Measurements from ENCODE around the gene SGPL1.

Gene SGPL1

GRCh38 chr10:70925377-70926225 is 109.9 kb downstream of the SGPL1 start:
- 0 out of 2 replicates have a peak, but pooled peaks cover 3% of the 10 kb centered on the region for H3K27me3 ChIP-seq (ENCODE audit: insufficient read depth, low read length)
- H3K36me3 ChIP-seq (ENCODE audit: insufficient read depth, low read depth, low read length): no peaks in the 10 kb centered on the region

GRCh38 chr10:70926226-70927000 is 110.7 kb downstream of the SGPL1 start:
- no peak overlapping the region for H3K27ac ChIP-seq (ENCODE audit: low read length)
- H3K4me3 ChIP-seq (ENCODE audit: low read length): no peak overlapping the region
- H3K9ac ChIP-seq (ENCODE audit: low read depth, low read length): no peak overlapping the region
- H3K36me3 ChIP-seq (ENCODE audit: insufficient read depth, low read depth, low read length): no peaks in the 10 kb centered on the region
- no peaks in the 10 kb centered on the region for H3K4me1 ChIP-seq (ENCODE audit: insufficient read depth, low read length)
- H3K27me3 ChIP-seq (ENCODE audit: insufficient read depth, low read length): 0 out of 2 replicates have a peak, but pooled peaks cover 3% of the 10 kb centered on the region
- H3K9me3 ChIP-seq (ENCODE audit: insufficient read depth, low read depth, low read length): no peaks in the 10 kb centered on the region

More at GRCh38 chr10:70925377-70926225, 109.9 kb downstream of the SGPL1 start:
- H3K9me3 ChIP-seq (ENCODE audit: insufficient read depth, low read depth, low read length): no peaks in the 10 kb centered on the region
- no peaks in the 10 kb centered on the region for H3K4me1 ChIP-seq (ENCODE audit: insufficient read depth, low read length)
- no peak overlapping the region for H3K4me3 ChIP-seq (ENCODE audit: low read length)
- no peak overlapping the region for H3K27ac ChIP-seq (ENCODE audit: low read length)
- no peak overlapping the region for H3K9ac ChIP-seq (ENCODE audit: low read depth, low read length)

DNA sequence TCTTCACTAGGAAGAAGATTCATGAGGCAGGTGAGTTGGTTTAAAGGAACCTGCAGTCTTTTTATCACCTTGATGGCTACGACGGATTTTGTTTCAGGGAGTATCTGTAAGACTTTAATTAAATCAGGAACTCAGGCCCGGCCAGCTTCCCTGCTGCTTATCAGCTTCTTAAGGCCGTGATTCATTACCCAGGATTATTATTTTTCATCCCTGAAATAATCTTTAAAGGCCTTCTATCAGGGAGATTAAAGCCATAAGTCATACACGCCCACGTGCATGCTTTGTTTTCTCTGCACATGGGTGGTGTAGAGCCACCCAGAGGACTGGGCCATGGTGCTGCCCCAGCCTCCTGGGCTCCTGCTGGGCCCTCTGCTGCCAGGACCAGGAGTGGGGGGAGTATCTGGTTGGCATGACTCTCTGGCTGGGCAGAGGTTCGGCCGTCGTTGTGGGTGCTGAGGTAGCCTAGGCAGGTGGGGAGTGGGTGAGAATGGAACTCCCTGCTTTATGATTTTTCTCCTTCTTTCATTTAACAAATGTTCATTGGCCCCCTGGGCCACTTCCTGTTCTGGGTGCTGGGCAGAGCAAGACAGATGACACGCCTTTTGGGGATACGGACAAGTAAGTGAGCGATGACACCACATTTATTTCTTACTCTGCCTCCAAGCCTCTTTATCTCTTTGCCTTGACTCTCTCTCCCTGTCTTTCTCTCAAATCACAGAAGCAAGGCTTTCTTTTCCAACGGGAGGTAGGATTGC is 111.6 kb downstream of the SGPL1 start:
- H3K27ac ChIP-seq (ENCODE audit: low read length): no peak overlapping the region
- H3K27me3 ChIP-seq (ENCODE audit: insufficient read depth, low read length): 0 out of 2 replicates have a peak, but pooled peaks cover 3% of the 10 kb centered on the region
- no peaks in the 10 kb centered on the region for H3K9me3 ChIP-seq (ENCODE audit: insufficient read depth, low read depth, low read length)
- H3K9ac ChIP-seq (ENCODE audit: low read depth, low read length): no peak overlapping the region
- no peak overlapping the region for H3K4me3 ChIP-seq (ENCODE audit: low read length)
- H3K4me1 ChIP-seq (ENCODE audit: insufficient read depth, low read length): no peaks in the 10 kb centered on the region
- H3K36me3 ChIP-seq (ENCODE audit: insufficient read depth, low read depth, low read length): no peaks in the 10 kb centered on the region

DNA sequence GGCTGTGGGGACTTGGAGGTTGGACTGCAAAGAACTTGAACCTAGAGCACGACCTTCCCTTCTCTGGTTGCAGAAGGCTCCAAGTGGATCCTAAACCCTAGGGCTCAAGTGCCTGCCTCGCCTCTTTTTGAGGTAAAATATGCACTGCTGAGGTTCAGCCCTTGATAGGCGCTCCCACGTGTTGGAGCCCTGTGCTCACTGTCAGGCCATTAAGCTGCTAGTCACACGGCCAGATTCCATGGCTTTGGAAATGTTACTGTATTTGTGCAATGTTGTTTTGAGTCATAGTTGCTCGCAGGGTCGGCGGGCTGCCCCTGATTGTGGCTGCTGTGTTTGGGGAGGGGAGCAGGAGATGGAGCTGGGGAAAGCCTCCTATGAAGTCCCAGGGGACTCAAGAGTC is 112.4 kb downstream of the SGPL1 start:
- Histone ChIP-seq H3K4me3 (ENCODE audit: low read length) (no peak overlapping the region), H3K9ac (ENCODE audit: low read depth, low read length) (no peak overlapping the region), H3K4me1 (ENCODE audit: insufficient read depth, low read length) (no peaks in the 10 kb centered on the region), H3K27ac (ENCODE audit: low read length) (no peak overlapping the region), H3K36me3 (ENCODE audit: insufficient read depth, low read depth, low read length) (no peaks in the 10 kb centered on the region), H3K27me3 (ENCODE audit: insufficient read depth, low read length) (0 out of 2 replicates have a peak, but pooled peaks cover 3% of the 10 kb centered on the region), H3K9me3 (ENCODE audit: insufficient read depth, low read depth, low read length) (no peaks in the 10 kb centered on the region)

- Histone ChIP-seq H3K27ac (ENCODE audit: low read length) (no peak overlapping the region), H3K27me3 (ENCODE audit: insufficient read depth, low read length) (0 out of 2 replicates have a peak, but pooled peaks cover under 1% of the 10 kb centered on the region), H3K9ac (ENCODE audit: low read depth, low read length) (no peak overlapping the region), H3K9me3 (ENCODE audit: insufficient read depth, low read depth, low read length) (no peaks in the 10 kb centered on the region), H3K36me3 (ENCODE audit: insufficient read depth, low read depth, low read length) (no peaks in the 10 kb centered on the region), H3K4me1 (ENCODE audit: insufficient read depth, low read length) (no peaks in the 10 kb centered on the region), H3K4me3 (ENCODE audit: low read length) (no peak overlapping the region)
These were observed 114.7 kb downstream of the SGPL1 start for GRCh38 chr10:70930263-70931000.
